Measurements from ENCODE around the gene KLHL28. TPM values are rescaled to one million over a fixed set of nuclear protein-coding genes. Genes with fewer than 3 reads are reported as not detected.

The KLHL28 gene
- total RNA-seq, 1 experiment from 2014 or later, result 11.2 TPM

- TF ChIP-seq ZNF274 (IDR thresholded peaks at IDR 0.05; ENCODE audit: low read depth, low read length) (no peak), CBX3 (IDR thresholded peaks at IDR 0.05; ENCODE audit: low read depth) (no peak), SP1 (IDR thresholded peaks at IDR 0.05; ENCODE audit: low read depth) (no peak), POLR2A (IDR thresholded peaks at IDR 0.05; ENCODE audit: borderline replicate concordance, extremely low read depth, insufficient read depth, insufficient read length) (no peak), YY1 (IDR thresholded peaks at IDR 0.05; ENCODE audit: extremely low read depth, insufficient replicate concordance, low read depth, low read length) (no peak), EGR1 (IDR thresholded peaks at IDR 0.05; ENCODE audit: low read depth) (no peak), EZH2phosphoT487 (IDR thresholded peaks at IDR 0.05; ENCODE audit: borderline replicate concordance) (no peak), CEBPB (IDR thresholded peaks at IDR 0.05; ENCODE audit: low read depth) (no peak), JUND (IDR thresholded peaks at IDR 0.05) (no peak), REST (IDR thresholded peaks at IDR 0.05; ENCODE audit: low read depth) (no peak), EZH2 (IDR thresholded peaks at IDR 0.05) (no peak), POLR2AphosphoS5 (IDR thresholded peaks at IDR 0.05; ENCODE audit: low read depth, low read length) (no peak), RAD21 (IDR thresholded peaks at IDR 0.05; ENCODE audit: low read depth) (no peak)
- TF ChIP-seq, protein P1, sequence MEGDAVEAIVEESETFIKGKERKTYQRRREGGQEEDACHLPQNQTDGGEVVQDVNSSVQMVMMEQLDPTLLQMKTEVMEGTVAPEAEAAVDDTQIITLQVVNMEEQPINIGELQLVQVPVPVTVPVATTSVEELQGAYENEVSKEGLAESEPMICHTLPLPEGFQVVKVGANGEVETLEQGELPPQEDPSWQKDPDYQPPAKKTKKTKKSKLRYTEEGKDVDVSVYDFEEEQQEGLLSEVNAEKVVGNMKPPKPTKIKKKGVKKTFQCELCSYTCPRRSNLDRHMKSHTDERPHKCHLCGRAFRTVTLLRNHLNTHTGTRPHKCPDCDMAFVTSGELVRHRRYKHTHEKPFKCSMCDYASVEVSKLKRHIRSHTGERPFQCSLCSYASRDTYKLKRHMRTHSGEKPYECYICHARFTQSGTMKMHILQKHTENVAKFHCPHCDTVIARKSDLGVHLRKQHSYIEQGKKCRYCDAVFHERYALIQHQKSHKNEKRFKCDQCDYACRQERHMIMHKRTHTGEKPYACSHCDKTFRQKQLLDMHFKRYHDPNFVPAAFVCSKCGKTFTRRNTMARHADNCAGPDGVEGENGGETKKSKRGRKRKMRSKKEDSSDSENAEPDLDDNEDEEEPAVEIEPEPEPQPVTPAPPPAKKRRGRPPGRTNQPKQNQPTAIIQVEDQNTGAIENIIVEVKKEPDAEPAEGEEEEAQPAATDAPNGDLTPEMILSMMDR (IDR thresholded peaks at IDR 0.05 in 2 of 3, conservative IDR thresholded peaks at IDR 0.05 in 1 of 3; ENCODE audit: borderline replicate concordance in 1 of 3, insufficient read depth in 1 of 3, low read depth in 2 of 3, low read length in 2 of 3), result no peak
- RAD21 ChIA-PET (ENCODE audit: low non-redundant PET in 1 of 2, low total read pairs in 2 of 2, uncharacterized antibody in 2 of 2, unreplicated experiment in 2 of 2), result no interaction called here
- Histone ChIP-seq H4K20me1 (ENCODE audit: insufficient read depth) (no peaks in the 10 kb centered on the region), H3K4me1 (ENCODE audit: control insufficient read depth in 1 of 2, insufficient read depth in 2 of 2, low read length in 2 of 2) (peaks cover 9 to 11% of the 10 kb centered on the region in 2 experiments; a peak in 3 of 4 replicates), H3K9me2 (ENCODE audit: insufficient read depth) (no peaks in the 10 kb centered on the region), H3K4me3 (replicated peaks in 1 of 2; ENCODE audit: low read depth in 1 of 2, low read length in 2 of 2) (peak overlapping the region in 1 of 2 experiments; percentile 72; a peak in 1 of 4 replicates), H3K4me2 (ENCODE audit: low read length) (peak overlapping the region; percentile 86; the same call in 1 of the 2 replicates), H3K9ac (ENCODE audit: low read length) (0 out of 2 replicates have a peak overlapping the region, but pooled peaks have one; percentile 81), H3K27ac (ENCODE audit: low read depth, low read length) (no peak overlapping the region), H3K9me3 (ENCODE audit: control insufficient read depth in 1 of 2, insufficient read depth in 1 of 2, low read depth in 1 of 2, low read length in 2 of 2) (peaks cover 0 to 3% of the 10 kb centered on the region in 2 experiments; a peak in 1 of 4 replicates), H3K27me3 (ENCODE audit: insufficient read depth, low read length) (no peaks in the 10 kb centered on the region), H3K79me2 (ENCODE audit: insufficient read depth, low read length) (peaks cover 68% of the 10 kb centered on the region), H3K36me3 (ENCODE audit: control insufficient read depth in 1 of 2, insufficient read depth in 2 of 2, low read length in 2 of 2) (no peaks in the 10 kb centered on the region; a peak in 1 of 4 replicates), H2AFZ (ENCODE audit: low read depth, low read length, poor library complexity, severe bottlenecking) (no peak overlapping the region)
- intact Hi-C loops (cut with micrococcal nuclease), result no loop called here
- DNase-seq (ENCODE audit: low read depth, low spot score) (no peak), ATAC-seq (no peak)
- no TSS peak for BruUV-seq (replicated peaks)
- POLR2A ChIA-PET, result no interaction called here
- CTCF ChIA-PET, result no interaction called here
These were observed 2.2 kb downstream of the KLHL28 start for GRCh38 chr14:44959538-44959937.
